Activated CD4-positive, alpha-beta T cell treated with anti-CD3 and anti-CD28 coated beads, Interleukin-2, amount 50 U/mL, for 16 hours (primary cell): ENCODE data around the gene DNMT3L.
"Not testable (repeated sequence)": the region's sequence is repeated elsewhere in the genome, so short reads cannot be mapped to it uniquely, and the experiment has no call there.

Source experiments
- DNase-seq: peaks from one replicate; pipeline ENCODE4 v3.0.0-alpha.2; 2020

Gene DNMT3L

GRCh38 chr21:44294391-44295162, 32.9 kb upstream of the DNMT3L start:
- no peak for DNase-seq

GRCh38 chr21:44293551-44294231, 32.0 kb upstream of the DNMT3L start:
- DNase-seq: no peak

GRCh38 chr21:44292812-44293195, 31.1 kb upstream of the DNMT3L start:
- DNase-seq: no peak

GRCh38 chr21:44291936-44292811, 30.5 kb upstream of the DNMT3L start:
- no peak for DNase-seq

- no peak for DNase-seq
Observed at GRCh38 chr21:44291078-44291935, 29.6 kb upstream of the DNMT3L start.

DNA sequence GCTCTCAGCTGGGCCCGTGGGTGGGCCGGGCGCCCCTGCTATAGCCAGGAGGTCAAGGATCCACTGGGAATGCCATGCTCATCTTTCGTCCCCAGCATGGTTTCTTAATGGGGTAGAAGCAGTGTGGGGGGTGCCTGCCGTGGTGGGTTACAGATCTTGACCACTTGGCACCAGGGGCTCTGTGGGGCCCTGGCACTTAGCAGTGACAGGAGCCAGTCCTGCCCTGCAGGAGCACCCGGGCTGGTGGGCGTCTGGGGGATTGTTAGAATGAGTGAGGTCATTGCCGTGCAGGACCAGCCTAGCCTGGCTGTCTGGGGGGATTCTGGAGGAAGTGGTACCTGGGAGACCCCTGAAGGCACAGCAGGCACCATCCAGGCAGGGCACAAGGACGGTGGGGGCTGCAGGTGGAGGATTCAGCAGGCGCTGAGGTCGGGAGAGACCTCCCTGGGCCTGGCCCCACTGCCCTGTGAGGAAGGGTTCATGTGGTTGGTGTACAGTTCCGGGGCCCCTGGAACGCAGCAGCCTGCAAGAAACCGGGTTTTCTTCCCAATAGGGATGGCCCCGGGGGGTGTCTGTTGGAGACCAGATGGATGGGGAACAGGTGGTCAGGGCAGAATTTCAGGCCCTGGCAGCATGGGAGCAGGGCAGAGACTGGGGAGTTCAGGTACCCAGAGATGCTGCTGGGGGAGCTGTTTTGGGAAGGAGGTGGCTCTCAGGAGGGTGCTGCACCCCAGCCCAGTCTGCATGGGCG, 28.8 kb upstream of the DNMT3L start:
- DNase-seq: no peak

GRCh38 chr21:44289381-44290010, 27.8 kb upstream of the DNMT3L start:
- DNase-seq: no peak

DNA sequence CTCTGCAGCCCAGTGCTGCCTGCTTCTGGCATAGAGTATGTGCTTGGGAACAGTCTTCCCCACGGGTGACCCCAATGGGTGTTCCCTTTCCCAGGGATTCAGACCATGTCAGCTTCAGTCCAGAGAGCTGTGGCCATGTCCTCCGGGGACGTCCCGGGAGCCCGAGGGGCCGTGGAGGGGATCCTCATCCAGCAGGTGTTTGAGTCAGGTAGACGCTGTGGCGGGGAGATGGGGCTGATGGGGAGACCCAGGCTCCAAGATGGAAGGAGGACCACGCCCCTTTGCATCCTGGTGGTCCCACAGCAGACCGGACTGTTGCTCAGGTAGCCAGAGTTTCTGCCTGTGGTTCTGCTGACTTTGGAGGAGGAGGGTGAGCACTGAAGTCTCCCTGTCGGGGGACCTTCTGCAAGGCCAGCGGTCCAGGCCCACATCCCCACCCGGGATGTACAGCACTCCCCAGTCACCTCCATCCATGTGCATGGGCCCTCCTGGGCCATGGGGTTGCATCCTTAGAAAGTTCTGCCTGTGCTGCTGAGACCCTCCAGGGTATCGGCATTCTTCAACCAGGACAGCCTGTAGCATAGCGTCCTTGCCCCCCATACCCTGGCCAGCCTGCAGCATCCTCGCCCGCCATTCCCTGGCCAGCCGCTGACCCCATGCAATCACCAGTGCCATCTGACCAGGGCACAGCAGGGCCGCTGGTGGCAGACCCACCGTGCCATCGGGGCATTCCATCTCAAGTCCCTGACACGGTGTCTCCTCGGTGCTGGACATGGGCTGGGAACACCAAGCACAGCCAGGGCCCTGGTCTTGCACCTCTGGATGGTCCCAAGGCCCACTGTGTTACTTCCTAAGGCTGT, 26.8 kb upstream of the DNMT3L start:
- DNase-seq: no peak

GRCh38 chr21:44286716-44287632, 25.3 kb upstream of the DNMT3L start:
- DNase-seq: no peak

DNA sequence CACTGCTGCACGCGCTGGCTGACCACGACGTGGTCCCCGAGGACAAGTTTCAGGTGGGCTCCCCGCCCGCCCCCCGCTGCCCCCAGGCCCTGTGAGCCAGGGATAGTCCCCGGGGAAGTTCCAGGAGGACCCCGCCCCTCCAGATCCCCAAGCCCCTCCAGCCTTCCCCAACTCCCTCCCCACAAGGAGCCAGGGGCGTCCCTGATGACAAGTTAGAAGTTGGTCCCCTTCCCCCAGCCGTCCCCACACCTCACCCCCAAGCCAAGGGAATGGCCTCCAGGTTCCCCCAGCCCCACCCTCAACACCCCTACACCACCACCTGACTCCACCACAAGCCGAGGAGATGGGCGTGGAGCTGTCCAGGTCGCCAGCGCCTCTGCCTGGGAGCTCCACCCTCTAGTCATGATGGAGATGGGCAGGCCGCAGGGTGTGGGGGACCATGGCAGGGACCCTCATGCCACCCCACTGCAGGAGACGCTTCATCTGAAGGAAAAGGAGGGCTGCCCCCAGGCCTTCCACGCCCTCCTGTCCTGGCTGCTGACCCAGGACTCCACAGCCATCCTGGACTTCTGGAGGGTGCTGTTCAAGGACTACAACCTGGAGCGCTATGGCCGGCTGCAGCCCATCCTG, 24.5 kb upstream of the DNMT3L start:
- DNase-seq: no peak

DNA sequence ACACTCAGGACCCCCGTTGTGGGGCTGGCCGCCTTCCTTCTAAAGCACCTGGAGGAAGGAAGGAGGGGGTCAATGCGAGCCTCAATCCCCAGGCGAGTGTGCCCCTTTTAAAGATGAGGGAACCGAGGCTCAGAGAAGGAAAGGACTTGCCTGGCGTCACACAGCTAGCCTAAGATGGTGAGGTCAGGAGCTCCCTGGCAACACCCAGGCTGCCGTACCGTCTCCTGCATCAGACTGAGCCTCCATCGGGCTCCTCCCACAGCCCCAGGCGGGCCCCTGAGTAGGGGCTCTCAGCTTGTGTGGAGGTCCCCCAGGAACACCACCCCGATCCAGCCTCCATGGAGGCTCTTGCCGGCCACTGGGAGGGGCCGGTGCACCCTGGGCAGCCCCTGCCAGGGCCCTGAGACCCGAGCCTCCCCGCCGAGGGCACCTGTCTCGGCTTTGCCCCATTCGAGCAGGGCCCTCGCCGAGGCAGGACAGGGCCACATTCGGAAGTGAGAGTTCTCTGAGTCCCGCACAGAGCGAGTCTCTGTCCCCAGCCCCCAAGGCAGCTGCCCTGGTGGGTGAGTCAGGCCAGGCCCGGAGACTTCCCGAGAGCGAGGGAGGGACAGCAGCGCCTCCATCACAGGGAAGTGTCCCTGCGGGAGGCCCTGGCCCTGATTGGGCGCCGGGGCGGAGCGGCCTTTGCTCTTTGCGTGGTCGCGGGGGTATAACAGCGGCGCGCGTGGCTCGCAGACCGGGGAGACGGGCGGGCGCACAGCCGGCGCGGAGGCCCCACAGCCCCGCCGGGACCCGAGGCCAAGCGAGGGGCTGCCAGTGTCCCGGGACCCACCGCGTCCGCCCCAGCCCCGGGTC, 23.7 kb upstream of the DNMT3L start, which contains the start of gene AIRE:
TSS of gene AIRE (plus strand) at position 739 of the 855 bp plus-strand sequence. CDS start 131 bp downstream, outside the sequence.
- DNase-seq: no peak

GRCh38 chr21:44283948-44284347, 22.3 kb upstream of the DNMT3L start:
- DNase-seq: no peak

GRCh38 chr21:44283211-44283785, 21.6 kb upstream of the DNMT3L start:
- not testable (repeated sequence) for DNase-seq

DNA sequence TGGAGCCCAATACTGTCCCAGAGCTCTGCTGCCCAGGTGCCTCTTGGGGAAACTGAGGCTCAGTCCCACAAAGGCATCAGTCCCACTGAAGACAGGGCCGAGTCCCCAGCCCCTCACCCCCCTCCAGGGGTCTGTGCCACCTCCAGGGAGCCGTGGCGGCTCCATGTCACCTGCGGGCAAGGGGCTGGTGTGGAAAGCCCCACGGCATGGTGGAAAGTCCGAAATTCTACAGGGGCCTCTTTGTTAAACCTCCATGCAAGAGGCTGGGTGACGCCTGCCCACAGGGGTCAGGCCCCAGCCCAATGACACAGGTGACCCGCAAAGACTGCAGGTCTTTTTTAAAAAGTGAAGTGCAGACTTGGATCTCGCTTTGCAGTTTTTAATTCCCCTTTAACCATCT, 20.7 kb upstream of the DNMT3L start:
- DNase-seq: no peak

DNA sequence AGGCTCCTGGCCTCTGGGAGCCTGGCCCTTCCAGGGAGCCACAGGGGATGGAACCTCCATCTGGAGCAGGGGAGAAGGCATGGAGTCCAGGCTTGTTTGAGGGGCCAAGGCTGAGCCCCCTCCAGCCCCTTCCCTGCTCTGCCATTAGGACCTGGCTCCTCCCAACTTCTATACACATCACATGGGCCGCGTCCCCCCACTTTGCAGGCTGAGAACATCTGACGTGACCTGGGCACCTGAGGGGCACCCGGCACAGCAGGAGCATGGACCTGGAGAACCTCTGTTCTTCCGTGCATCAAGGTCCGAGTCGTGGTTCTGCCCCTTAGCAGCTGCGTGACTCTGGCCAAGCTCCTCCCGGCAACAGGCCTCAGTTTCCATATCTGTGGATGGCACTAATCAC, 20.1 kb upstream of the DNMT3L start:
- no peak for DNase-seq

DNA sequence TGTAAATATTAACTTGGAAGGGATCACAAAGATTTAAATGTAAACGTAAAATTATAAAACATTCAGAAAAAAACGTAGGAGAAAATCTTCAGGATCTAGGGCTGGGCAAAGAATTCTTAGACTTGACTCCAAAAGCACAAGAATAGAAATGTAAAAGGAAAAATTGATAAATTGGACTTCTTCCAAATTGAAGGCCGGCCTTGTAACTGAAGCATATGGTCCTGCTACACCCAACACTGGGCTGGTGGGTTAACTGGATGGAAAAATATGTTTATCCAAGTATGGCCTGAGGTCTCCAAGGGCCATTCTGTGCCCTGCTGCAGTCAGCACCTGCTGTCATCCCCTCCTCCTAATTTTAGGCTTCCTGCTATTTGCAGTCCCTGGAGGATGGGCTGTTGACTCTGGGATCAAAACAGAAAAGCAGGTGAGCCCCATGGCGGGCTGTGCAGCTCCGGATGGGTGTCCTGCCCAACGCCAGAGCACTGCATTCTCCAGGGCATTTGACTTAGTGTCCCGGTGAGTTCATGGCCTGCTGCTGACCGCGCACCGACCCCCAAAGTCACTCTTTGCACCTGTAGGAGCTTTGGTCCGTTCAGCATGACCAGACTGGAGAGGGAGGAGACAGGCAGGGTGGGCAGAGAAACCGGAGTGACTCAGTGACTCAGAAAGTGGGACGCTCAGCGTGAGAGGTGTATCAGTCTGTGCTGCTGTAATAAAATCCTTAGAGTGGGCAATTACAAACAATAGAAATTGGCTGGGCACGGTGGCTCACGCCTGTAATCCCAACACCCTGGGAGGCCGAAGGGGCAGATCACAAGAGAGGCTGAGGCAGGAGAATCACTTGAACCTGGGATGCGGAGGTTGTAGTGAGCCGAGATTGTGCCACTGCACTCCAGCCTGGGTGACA, 17.9 kb upstream of the DNMT3L start:
- DNase-seq: no peak
